Hepatocyte (in vitro differentiated cells): ENCODE measurements around the gene TDRD10.

ENCODE experiments used
- CTCF ChIP-seq: fragments of 200-600 bp; sonication (generic); IDR thresholded peaks from 2 replicates; pipeline ENCODE4 v1.5.1; 2016; ENCODE audit warnings: antibody characterized with exemption, mild to moderate bottlenecking; ENCODE audit not compliant: poor library complexity
- EZH2phosphoT487 ChIP-seq: fragments of 200-600 bp; sonication (generic); IDR thresholded peaks from one replicate; pipeline ENCODE4 v1.6.1; 2018; ENCODE audit warnings: antibody characterized with exemption, mild to moderate bottlenecking, low read depth, moderate library complexity; ENCODE audit not compliant: unreplicated experiment, severe bottlenecking

- no peak for TF ChIP-seq EZH2phosphoT487
- no peak for TF ChIP-seq CTCF
Observed at GRCh38 chr1:154454386-154455120, 47.5 kb upstream of the TDRD10 start.
